Renal cortical epithelial cell (primary cell): ENCODE measurements around the gene FCMR. TPM values are rescaled to one million over a fixed set of nuclear protein-coding genes. Genes with fewer than 3 reads are reported as not detected.
"Not testable (repeated sequence)": the region's sequence is repeated elsewhere in the genome, so short reads cannot be mapped to it uniquely, and the experiment has no call there.

ENCODE experiments used
- DNase-seq: peaks from one replicate; pipeline ENCODE4 v3.0.0-alpha.2; 2011; ENCODE audit warnings: low read depth
- total RNA-seq: library from RNA; depleted of rRNA; stranded (reverse); fragments of >200 nt; gene quantifications from 2 replicates; pipeline ENCODE4 v1.2.3, GENCODE V29; 2014

FCMR gene
- total RNA-seq, 1 donor from 2014 or later = 0.05 TPM

DNA sequence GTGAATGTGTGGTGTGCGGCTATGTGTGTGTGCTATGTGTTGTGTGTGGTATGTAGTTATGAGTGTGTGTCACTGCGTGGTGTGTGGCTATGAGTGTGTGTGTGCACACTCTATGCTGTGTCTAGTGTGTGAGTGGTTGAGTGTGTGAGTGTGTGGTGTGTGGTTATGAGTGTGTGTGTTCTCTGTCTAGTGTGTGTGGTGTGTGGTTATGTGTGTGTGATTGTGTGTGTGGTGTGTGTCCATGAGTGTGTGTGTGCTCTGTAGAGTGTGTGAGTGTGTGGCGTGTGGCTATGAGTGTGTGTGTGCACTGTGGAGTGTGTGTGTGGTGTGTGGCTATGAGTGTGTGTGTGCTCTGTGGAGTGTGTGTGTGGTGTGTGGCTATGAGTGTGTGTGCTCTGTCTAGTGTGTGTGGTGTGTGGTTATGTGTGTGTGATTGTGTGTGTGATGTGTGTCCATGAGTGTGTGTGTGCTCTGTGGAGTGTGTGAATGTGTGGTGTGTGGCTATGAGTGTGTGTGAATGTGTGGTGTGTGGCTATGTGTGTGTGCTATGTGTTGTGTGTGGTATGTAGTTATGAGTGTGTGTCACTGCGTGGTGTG, 2.3 kb upstream of the FCMR start:
- DNase-seq = not testable (repeated sequence)

GRCh38 chr1:206923009-206923960, 1.5 kb upstream of the FCMR start:
- no peak for DNase-seq

GRCh38 chr1:206922524-206922923, 783 bp upstream of the FCMR start:
- DNase-seq = no peak

- no peak for DNase-seq
Measured at GRCh38 chr1:206918076-206918475, 3.7 kb downstream of the FCMR start.

DNA sequence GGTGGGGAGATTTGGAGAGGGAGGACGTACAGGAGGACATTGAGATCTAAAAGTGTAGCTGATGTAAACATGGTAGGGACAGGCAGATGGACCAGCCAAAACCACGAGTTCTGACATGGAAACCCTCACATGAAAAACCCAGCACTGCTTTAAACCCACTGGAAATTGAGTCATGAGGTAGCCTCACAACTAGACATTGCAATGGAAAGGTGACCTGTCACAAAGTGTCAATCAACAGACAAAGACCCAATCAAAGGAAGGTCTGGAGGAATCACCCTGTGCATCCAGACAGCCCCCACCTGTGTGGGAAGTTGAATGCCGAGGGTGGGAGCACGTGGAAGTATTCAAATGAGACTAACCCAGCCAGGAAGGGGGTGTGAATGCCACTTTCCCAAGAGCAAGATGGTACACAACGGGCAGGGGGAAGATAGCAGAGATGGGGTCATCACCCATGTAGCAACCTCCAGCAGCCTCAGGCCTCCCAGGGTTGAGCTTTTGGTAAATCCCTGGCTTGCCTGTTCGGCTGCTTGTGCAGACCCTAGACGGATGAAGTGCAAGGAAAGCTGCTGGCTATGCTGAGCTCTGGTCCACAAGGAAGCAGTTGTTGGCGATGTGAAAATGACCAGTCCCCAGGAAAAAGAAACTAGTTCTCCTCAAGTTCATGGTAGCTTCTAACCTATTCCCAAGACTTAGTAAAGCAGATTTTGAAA, 5.6 kb downstream of the FCMR start:
- DNase-seq = no peak

DNA sequence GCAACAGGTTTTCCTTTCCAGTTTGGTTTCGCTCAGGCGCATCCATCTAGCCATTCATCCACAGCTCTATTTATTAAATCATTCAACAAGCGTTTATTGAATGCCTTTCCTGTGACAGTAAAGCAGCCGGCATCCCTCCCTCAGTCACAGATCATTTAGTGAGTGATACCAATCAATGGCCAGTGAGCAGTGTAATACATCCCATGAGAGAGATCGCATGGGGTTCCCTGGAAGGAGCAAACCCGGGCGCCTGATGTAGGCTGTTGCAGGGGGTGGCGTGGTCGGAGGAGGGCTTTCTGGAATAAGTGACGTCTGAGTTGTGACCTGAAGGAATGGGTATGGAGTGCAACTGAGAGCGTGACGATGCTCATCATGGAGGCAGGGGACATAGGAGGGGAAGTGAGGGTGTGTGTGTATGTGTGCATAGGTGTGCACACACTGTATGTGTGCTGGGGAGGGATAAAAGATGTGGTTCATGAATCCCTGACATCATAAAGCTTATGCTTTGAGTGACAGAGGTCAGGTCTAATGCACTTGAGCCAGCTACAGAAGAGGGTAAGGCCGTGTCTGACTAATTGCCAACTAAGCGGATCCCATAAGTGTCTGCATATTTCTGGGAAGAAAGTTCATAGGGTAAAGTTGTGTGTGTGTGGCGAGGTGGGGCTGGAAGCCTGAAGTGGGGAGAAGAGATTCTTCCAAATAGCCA, 6.6 kb downstream of the FCMR start:
- DNase-seq = peak; percentile 25

GRCh38 chr1:206913766-206914537, 7.8 kb downstream of the FCMR start:
- DNase-seq = no peak

DNA sequence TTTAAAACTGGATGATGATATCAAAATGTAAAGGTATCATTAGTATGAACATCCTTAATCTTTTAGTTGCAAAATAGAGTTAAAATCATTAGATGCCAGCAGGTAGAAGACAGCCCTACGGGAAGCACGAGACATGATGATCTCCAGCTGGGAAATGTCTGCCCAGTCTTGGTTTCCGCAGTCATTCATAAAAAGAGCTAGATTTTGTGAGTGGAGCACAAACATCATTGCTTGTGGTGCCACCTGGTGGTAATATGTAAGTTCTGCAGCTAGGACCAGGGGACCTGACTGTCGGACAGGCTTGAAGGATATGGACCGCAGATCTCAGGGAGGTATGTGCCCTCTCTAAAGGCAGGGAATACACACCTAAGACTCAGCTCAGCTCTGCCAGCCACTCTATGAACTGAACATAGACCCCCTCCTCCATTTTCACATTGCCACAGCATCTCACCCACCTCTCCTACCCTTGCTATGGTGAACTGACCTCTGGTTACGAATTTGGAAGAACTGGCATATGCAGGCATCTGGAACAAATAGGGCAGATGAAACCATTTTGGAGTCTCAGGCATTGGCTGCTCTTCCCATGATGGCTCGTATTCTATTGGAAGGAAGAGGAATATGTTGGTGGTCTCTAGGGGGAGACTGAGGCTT, 9.2 kb downstream of the FCMR start:
- DNase-seq = peak; percentile 69

DNA sequence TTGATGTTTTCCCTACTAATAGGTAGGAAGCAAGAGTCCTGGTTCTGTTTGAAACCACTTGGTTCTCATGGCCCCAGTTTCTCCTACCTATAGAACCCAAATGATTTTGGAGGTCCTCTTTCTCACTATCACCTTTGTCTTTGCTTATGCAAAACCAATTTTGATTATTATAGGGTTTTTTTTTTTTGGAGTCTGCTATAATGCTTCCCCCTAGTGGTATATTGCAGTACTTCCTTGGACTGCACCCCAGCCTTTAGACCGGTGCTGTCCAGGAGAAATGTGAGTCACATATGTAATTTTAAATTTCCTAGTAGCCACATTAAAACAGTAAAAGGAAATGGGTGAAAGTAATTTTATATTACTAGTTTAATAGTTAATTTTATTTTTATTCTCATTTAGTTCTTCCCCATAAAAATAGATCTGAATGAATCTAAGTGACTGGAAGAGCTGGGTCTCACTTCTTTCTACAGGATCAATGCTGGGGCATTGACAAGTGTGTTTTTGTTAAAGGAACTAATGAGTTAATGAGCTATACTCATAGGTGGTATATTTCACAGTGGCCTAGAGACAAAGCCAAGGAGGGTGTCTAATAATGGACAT, 10.6 kb downstream of the FCMR start:
- DNase-seq = peak; percentile 60

DNA sequence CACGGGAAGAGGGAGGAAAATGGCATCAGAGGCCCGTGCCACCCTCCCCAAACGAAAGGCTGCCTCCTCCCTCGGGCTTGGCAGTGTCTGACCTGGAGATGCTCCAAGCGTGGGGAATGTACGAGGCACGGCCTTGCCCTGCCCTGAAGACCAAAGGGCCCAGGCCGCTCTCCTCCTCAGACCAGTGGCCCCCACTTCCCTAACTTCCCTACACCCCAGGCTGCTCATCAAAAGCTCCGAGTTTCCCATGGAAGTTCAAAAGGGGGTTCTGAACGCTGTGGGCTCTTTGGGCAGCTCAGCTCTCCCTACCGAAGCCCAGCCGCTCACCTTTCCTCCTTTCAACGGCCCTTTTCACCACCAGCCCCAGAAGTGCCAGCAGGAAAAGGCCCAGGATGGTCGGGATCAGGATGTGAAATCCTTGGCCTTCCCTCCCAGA, 11.8 kb downstream of the FCMR start:
- DNase-seq = no peak

DNA sequence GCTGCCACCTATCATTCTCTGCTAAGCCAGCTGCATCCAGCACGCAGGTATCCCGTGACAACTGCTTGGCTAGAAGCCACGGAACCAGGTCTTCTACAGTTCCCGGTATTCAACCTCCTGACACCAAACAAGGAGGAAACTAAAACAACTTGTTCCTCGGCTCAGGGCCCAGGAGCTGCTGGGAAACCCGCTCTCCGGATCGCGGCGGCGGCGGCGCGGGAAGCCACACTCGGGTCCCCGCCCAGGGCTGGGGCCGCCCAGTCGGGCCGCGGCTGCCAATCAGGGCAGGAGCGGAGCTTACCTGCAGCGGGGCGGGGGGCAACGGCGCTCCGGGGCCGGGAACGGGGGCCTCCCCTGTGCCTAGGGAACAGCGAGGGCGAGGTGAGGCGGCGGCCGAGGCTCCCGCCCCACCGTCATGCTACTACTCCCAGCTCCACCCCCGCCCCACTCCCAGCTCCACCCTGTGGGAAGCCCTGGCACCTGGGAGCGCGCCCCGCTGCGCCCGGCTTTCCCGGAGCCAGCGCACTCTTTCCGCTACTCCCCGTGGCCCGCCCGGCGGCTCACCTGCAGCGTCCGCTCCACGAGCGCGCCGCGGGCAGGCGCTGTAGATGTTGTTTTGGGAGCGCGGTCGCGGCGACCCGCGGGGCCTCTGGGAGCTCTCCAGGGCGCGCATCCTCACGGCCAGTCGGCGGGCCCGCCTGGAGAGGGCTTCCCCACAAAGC, 12.4 kb downstream of the FCMR start:
- DNase-seq = peak; percentile 84

DNA sequence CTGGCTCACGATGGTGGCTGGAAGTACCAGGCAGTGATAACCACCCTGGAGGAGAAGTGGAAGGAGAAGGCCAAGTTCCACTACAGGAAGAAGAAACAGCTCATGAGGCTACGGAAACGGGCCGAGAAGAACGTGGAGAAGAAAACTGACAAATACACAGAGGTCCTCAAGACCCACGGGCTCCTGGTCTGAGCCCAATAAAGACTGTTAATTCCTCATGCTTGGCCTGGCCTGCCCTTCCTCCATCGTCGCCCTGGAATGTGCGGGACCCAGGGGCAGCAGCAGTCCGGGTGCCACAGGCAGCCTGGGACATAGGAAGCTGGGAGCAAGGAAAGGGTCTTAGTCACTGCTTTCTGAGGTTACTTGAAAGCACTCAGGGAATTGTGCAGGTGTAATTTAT, 13.7 kb downstream of the FCMR start:
- DNase-seq = no peak

DNA sequence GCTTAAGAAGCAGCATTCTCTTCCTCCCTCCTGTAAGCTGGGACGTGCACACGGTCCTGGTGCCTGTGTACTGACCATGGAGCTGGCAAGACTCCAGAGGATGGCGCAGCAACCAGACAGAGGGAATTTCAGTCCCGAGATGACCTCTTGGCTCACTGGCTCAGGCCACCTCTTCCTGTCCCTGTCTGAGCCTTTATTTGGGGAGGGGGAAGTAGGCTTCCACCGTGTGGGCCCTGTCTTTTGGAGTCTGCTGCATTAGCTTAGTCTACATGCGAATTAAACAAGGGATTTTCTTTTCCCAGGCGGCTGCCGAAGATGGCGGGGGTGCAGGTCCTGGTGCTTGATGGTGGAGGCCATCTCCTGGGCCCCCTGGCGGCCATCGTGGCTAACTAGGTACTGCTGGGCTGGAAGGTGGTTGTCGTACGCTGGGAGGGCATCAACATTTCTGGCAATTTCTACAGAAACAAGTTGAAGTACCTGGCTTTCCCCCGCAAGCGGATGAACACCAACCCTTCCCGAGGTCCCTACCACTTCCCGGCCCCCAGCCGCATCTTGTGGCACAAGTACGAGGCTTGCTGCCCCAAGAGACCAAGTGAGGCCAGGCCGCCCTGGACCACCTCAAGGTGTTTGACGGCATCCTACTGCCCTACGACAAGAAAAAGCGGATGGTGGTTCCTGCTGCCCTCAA, 14.3 kb downstream of the FCMR start:
- no peak for DNase-seq

DNA sequence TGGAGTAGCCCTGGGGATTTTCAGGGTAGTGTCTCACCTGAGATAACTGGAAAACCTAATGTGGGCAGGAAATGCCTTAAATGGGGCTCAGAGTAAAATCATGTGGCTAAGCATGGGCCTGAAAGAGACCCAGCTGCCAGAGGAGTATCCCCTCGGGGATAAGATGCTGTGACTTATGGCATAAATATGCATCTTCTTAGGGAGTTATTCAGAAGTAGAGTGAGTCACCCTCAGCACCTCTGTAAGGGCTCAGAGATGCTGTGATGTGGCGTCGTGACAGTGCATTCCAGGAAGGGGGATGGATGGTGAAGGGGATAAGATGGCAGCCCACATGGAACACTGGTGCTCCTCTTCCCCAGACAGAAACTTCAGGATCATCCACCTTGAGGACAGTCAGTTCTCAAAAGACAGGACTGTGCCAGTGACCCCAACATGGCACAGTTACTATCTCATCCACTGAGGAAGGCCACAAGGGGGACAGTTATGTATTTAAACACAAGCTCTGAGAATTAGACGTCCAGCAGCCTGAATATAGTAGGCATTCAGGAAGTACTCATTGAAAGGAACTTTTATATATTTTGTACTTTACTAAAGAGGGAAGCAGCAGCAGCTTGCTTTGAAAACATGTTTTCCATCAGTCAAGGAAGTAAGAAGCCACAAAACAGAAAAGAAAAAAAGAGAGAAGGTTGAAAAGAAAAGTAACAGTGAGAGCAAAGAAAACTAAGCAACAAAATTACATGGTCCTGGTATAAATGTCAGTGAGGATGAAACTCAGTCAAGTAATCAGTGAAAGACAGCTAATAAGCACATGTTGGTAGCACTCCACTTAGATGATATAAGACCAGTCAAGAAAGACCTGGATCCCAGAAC, 16.2 kb downstream of the FCMR start:
- peak; percentile 86 for DNase-seq

DNA sequence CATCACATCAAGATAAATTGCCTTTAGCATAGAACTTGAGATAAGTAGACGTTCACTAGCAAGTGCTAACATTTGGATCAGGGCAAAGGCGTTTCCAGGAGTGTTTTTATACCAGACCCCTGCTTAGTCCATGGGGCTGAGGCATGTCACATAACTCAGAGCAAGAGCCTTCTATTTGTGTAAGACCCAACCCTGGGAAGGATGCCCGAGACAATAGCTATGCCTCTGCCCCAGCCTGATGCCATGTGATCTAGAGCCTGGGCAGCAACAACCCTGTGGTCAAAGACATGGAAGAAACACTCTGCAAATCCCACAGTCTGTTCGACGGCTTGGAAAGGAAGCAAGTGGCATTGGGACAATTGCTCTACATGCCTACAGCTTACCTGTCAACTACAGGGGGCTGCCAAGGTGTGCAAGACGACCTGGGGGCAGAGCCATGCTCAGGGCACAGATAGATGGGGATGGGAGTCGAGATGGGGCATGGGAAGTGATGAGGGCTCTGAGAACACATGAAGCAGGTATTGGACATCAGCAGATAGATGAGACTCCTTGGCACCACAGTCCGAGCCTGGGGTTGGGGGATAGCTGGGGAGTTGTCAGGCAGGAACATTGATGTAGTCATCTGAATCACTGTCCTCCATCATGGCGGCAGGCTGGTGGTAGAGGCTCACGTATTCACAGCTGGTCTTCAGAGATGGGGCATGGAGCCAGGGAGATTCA, 17.2 kb downstream of the FCMR start:
- no peak for DNase-seq

GRCh38 chr1:206903687-206904086, 18.1 kb downstream of the FCMR start:
- no peak for DNase-seq

- DNase-seq = no peak
Measured at GRCh38 chr1:206902702-206903101, 19.0 kb downstream of the FCMR start.
